Daoy (cell line): ENCODE measurements around the gene IGSF5. TPM values are rescaled to one million over a fixed set of nuclear protein-coding genes. Genes with fewer than 3 reads are reported as not detected.
A peak's percentile ranks its signal among the peaks of the same experiment; 100 is the strongest.
"Not testable (repeated sequence)": the region's sequence is repeated elsewhere in the genome, so short reads cannot be mapped to it uniquely, and the experiment has no call there.

Experiments
- DNase-seq: peaks from one replicate; pipeline ENCODE4 v3.0.0-alpha.2; 2015; ENCODE audit warnings: low read depth
- total RNA-seq: library from RNA; depleted of rRNA; stranded (reverse); fragments of >200 nt; shearing (Covaris generic); gene quantifications from 2 replicates; pipeline ENCODE4 v1.2.3, GENCODE V29; 2014

IGSF5 gene
- total RNA-seq, 1 experiment from 2014 or later, result 0.17 TPM

- no peak for DNase-seq
These were observed 6.4 kb upstream of the IGSF5 start for GRCh38 chr21:39738566-39738965.

DNA sequence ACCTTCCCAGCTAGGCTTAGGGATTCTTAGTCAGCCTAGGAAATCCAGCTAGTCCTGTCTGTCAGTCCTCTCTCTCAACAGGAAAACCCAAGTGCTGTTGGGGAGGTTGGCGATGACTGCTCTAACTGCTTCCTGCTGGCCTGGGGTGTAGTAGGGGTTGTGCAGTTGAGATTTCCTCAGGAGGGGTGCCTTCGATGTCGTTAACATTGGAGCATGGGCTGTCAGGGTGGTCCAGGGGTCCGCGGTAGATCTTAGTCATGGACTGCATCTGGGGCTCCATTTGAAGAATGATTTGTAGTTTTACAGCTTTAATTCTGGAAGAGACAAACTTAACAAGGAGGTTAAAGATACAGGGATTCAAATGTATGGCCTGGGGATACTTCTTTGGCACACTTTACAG, 5.5 kb upstream of the IGSF5 start:
- DNase-seq, result not testable (repeated sequence)

- not testable (repeated sequence) for DNase-seq
These were observed 2.4 kb upstream of the IGSF5 start for GRCh38 chr21:39742561-39742960.

GRCh38 chr21:39745332-39745731, 349 bp downstream of the IGSF5 start:
- DNase-seq, result not testable (repeated sequence)

DNA sequence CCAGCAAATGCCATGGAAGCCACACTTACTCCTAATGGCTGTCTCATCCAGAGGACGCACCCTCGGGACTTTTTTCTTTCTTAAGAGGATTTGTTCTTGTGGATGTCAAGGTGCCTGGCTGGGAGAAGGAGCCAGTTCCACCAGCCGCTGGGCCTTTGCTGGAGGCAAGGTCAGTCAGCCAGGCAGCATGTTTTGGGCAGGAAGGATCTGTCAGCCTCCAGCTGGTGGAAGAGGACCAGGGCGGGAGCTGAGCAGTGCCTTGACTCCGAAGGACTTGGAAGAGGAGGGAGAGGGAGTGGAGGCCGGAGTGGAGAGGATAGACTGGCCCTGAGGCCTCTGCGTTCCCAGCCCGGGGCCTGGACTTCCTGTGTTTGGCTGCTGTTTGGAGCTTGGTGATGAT, 5.7 kb downstream of the IGSF5 start:
- DNase-seq, result no peak

DNA sequence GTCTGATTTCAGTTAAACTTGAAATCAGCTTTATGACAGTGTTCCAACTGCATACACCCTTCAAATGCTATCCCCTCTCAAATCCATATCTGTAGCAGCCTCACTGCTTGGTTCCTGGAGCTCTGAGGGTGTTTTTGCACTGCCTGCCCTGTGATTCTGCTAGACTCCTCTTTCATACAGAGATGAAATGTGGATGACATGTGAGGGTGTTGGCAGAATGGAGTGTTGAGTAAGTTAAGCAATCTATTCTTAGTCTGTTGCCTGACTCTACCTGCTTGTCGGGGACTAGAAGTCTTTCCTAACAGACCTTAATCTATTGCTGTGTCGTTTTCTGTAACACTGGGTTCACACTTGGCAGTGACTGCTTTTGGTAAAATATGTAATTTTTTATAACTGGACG, 9.8 kb downstream of the IGSF5 start:
- no peak for DNase-seq

DNA sequence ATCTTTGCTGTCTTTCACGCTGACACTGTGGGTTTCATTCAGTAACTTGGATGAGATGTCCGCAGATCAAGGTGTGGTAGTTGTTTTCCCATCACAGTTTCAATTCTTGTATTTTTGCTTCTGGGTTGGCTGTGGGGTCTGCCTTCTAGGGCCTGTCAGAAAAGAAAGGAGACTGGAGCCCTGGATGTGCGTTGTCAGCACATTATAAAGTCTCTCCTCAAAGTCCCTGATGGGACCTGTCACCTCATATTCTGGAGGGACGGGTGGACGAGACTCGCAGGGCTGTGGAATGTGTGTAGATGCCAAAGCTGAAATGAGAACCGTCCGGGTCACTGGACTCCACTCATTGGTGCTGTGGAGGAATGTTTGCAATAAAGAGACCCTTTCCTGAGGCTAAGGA, 11.3 kb downstream of the IGSF5 start:
- DNase-seq, result no peak

DNA sequence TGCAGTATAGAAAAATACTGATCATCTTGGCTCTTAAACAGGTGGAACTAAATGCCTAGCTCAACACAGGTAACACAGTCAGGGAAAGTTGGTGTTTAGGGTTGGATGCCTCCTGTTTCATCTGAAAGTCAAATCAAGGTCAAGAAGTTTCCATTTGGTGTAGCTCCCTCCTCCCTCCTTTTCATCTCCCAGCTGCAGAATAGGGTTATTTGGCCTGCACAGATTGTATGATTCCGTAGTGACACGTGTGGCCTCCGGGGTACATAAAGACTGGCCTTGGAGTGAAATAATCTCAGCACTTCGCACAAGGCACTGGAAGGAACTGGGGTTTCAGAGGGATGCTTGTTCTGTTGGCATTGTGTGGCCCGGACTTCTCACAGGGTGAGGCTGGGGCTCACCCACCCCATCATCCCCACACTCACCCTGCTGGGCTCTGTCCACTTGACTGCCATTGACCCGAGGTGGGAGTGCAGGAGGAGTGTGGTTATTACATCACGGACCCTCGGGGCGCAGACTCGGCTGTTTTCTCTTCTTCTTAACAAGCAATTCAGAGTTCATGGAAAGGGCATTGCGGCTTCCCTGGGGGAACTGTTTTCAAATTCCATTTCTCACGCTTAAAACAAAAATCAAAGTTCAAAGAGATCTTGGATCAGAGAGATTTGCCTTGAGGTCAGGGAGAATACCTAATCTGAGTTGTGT, 18.4 kb downstream of the IGSF5 start:
- DNase-seq, result peak; percentile 54

DNA sequence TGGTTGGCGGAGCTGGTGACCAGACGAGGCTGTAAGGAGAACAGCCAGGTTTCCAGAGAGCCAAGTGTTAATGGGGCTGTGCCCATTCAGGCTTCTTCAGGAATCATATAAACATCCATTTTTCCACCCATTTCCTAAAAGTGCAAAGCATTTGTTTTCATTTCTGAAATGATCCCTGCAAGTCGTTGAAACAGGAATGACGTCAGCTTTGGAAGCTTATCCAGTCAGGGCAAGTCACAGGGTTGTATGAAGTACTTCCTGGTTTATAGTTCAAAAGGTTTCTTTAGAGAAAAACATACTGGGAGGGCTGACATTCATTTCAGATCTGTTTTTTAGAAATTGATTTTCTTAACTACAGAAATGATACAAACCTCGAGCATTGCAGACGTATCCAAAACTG, 29.2 kb downstream of the IGSF5 start:
- DNase-seq, result no peak

- peak; percentile 19 for DNase-seq
These were observed 30.8 kb downstream of the IGSF5 start for GRCh38 chr21:39775816-39776215.

GRCh38 chr21:39776589-39776988, 31.6 kb downstream of the IGSF5 start:
- peak; percentile 32 for DNase-seq

DNA sequence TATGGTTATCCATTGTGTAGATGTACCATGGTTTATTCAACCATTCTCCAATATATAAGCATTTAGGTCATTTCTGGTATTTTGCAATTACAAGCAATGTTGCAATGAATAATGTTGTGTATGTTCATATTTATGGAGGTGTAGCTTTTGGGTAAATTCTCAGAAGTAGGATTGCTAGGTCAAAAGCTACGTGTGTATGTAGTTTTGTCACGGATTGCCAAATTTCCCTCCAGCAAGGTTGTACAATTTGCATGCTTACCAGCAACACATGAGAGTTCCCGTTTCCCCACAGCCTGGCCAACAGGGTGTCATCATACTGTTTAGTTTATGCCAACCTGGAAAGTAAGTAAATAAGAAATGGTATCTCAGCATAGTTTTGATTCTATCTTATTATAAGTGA, 36.3 kb downstream of the IGSF5 start:
- no peak for DNase-seq

DNA sequence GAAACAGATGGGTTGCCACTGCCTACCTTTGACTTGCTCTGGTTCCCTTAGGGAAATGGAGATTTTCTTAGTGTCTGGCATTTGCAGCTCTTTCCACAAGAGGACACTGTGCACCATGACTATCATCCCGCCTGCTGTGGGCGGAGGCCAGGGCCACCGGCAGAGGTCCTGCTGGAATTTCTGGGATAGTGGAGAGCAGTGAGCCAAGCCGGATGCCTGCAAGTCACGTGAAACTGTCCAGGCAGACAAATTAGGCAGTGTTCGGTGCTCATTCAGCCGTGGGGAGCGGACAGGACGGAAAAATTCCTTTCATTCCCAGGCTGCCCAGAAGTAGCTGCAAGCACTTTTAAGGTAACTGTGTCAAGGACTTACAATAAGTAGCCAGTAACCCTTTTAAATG, 43.4 kb downstream of the IGSF5 start:
- peak; percentile 88 for DNase-seq

- DNase-seq, result no peak
These were observed 51.5 kb downstream of the IGSF5 start for GRCh38 chr21:39796466-39796865.

DNA sequence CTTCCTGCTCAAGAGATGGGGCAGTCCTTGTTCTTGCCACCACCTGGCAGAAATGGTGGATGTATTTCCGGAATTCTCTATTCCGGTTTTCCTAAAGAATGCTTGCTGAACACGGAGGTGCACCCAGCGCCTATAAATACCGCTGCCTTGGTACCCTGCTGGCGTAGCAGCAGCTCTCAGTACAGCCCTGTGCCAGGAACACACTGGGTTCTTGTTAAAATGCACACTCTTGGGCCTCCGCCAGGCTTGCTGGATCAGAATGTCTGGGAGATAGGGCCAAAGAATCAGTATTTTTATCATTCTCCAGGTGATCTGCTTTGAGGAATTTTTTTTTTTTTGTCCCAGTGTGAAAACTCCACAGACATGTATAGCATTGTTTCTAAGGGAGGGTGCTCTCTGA, 54.2 kb downstream of the IGSF5 start:
- no peak for DNase-seq

- no peak for DNase-seq
These were observed 55.3 kb downstream of the IGSF5 start for GRCh38 chr21:39800311-39800710.

DNA sequence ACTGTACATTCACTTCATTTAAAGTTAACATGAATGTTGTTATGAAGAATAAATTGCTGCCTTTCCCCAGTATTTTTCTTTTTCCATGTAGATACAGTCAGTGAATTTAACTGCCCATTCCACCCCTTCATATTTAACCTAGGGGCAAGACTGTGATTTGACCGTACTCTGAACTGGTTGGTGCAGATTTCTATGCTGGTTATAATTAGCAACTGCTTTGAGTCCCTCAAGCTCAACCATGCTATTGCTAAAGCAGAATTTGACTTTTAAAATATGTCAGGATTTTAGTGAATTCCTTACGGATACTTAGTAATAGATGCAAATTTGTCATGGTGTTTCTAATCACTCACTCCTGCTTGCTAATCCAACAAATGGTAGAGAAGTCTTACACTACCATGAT, 57.2 kb downstream of the IGSF5 start:
- no peak for DNase-seq

DNA sequence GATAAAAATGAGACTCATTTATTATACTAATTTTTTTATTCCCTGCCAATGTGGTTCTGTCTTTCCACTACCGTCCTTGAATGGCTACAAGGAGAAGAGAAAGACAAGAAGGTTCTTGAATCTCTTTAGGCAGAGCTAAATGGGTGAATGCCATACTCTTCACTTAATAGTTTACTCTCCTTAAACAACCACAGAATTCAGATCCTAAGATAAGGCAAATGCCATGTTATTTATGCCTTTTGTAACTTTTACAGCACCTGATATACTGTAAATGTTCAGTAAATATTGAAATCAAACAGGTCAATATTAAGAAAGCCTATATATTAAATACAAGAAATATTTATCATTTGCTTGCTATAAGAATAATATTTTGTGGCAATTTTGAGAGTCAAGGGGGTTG, 58.4 kb downstream of the IGSF5 start:
- no peak for DNase-seq

- no peak for DNase-seq
These were observed 59.3 kb downstream of the IGSF5 start for GRCh38 chr21:39804240-39804639.

GRCh38 chr21:39805983-39806382, 61.0 kb downstream of the IGSF5 start:
- no peak for DNase-seq

DNA sequence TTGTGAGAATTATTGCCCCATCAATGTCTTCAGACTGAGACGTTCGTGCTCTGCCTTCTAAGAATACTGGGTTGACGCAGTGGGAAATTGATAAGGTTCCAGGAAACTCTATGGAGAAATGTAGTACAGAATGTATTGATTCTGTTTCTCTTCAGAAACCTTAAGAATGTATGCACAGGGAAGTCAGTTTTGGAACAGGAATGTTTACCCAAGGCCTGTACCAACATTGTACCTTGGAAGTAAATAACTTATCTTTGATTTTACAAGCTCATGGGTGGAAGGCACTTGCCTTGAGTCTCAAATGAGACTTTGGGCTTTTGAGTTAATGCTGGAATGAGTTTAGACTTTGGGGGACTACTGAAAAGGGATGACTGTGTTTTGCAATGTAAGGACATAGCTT, 62.8 kb downstream of the IGSF5 start:
- DNase-seq, result no peak

- DNase-seq, result no peak
These were observed 65.0 kb downstream of the IGSF5 start for GRCh38 chr21:39809936-39810335.

DNA sequence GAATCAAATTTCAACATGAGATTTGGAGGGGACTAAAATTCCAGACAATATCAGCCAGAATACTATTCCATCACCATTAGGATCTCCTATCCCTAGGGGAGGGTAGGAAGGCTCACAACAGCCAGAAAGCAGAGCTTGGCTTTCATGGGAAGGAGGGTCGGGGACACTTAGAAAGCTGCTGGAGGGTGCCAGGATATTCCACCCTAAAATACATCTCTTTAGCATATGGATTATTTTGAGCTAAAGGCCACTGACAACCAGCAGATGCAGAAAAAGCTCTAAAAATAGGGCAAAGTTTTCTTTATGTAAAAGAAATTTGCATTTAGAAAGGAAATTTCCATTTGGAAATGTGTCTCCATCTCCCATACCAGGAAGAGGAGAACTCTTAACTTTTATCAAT, 68.0 kb downstream of the IGSF5 start:
- no peak for DNase-seq

DNA sequence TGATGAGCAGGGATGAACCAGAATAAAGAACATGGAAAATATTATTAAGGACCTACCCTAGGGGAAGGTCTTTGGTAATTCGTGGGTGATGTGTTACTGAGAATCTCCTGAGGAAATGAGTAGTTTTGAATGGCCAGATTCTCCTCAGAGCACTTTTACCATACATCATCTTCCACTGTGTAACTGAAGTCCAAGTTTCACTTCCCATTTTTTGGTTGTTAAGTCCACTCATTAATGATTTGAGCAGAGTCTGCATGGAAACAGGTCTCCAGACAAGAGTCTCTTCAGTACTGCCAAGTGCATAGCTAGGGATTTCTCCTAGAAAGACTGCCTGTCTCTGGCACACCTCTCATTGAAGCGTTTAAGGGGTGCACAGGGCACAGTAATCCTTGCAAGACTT, 73.6 kb downstream of the IGSF5 start:
- no peak for DNase-seq
